K562 (cell line): Measurements from ENCODE around the gene CENPT. TPM values are rescaled to one million over a fixed set of nuclear protein-coding genes. Genes with fewer than 3 reads are reported as not detected.
A peak's percentile ranks its signal among the peaks of the same experiment; 100 is the strongest.

Source experiments
- ATF7 ChIP-seq: fragments of 450-650 bp; IDR thresholded peaks from 2 replicates; pipeline ENCODE4 v1.7.1; 2014; ENCODE audit warnings: mild to moderate bottlenecking, moderate library complexity
- FUS ChIP-seq: fragments of 200-400 bp; formaldehyde crosslinking; optimal IDR thresholded peaks from 2 replicates; pipeline ENCODE3; 2017; ENCODE audit warnings: low read depth, low read length
- HNRNPL ChIP-seq: fragments of 200-400 bp; formaldehyde crosslinking; IDR thresholded peaks from 2 replicates; pipeline ENCODE4 v1.6.1; 2017; ENCODE audit warnings: low read depth, mild to moderate bottlenecking, low read length
- JUNB ChIP-seq: fragments of 450-650 bp; formaldehyde crosslinking; conservative IDR thresholded peaks from 2 replicates; pipeline ENCODE4 v1.4.0; 2020; ENCODE audit warnings: mild to moderate bottlenecking
- NONO ChIP-seq, 2 experiments: fragments of 200-400 bp in 1 of 2; fragments of 450-650 bp in 1 of 2; formaldehyde crosslinking in 1 of 2; IDR thresholded peaks; 2 replicates each; pipeline ENCODE4 v1.6.1; 2017; ENCODE audit warnings: low read depth in 2 of 2, mild to moderate bottlenecking in 2 of 2, moderate library complexity in 2 of 2, low read length in 1 of 2
- PHF8 ChIP-seq: fragments of 200-600 bp; sonication (generic); IDR thresholded peaks from 2 replicates; pipeline ENCODE4 v1.6.1; 2012; ENCODE audit warnings: mixed run types, mild to moderate bottlenecking, inconsistent platforms, low read length, moderate library complexity, borderline replicate concordance
- POU5F1 ChIP-seq: fragments of 150-350 bp; IDR thresholded peaks from 2 replicates; pipeline ENCODE4 v1.6.1; 2014; ENCODE audit warnings: borderline replicate concordance, low read length, low read depth, mild to moderate bottlenecking; ENCODE audit not compliant: partially characterized antibody
- ZNF134 ChIP-seq: fragments of 250-450 bp; sonication (Bioruptor Pico); conservative IDR thresholded peaks from 2 replicates; pipeline ENCODE4 v1.4.0; 2020
- ZNF408 ChIP-seq: fragments of 250-450 bp; sonication (Bioruptor Pico); IDR thresholded peaks from 2 replicates; pipeline ENCODE4 v1.4.0; 2020; ENCODE audit warnings: low read depth, mild to moderate bottlenecking, moderate library complexity
- polyA plus RNA-seq, 8 experiments: library from polyadenylated mRNA; depleted of rRNA in 4 of 8; stranded (reverse) in 5 of 8; unstranded in 3 of 8; fragments of >200 nt; fragmentation: Nextera tagmentation in 2 of 8; fragmentation: Illumina TruSeq in 1 of 8; extraction: Ambion mirVana in 2 of 8; extraction: Trizol in 1 of 8; gene quantifications; 2 replicates each; pipeline versions ENCODE4 v1.2.1 to v1.2.3, GENCODE V29; 2011 to 2014; ENCODE audit warnings: inconsistent platforms in 1 of 8, missing spikeins in 1 of 8
- total RNA-seq, 7 experiments: library from RNA; depleted of rRNA in 6 of 7; stranded (reverse); fragments of >200 nt in 6 of 7; fragmentation: Illumina TruSeq in 2 of 7; extraction: Trizol in 2 of 7; gene quantifications; 2 replicates each; pipeline versions ENCODE4 v1.2.1 to v1.2.3, GENCODE V29; 2011 to 2021; ENCODE audit warnings: low replicate concordance in 1 of 7
- TF ChIP-seq, protein P1 (sequence below): fragments of 450-650 bp; IDR thresholded peaks from 2 replicates; pipeline ENCODE4 v1.6.1; 2016; ENCODE audit warnings: low read depth
- TF ChIP-seq, protein P2 (sequence below): IDR thresholded peaks from 2 replicates; pipeline ENCODE4 v1.6.1; 2014; ENCODE audit warnings: antibody characterized with exemption
- TF ChIP-seq, protein P3 (sequence below): sonication (generic); formaldehyde crosslinking; IDR thresholded peaks from 2 replicates; pipeline ENCODE4 v1.9.0; 2022; ENCODE audit warnings: mild to moderate bottlenecking, missing genetic modification reagents
- TF ChIP-seq, protein P4 (sequence below): sonication (generic); formaldehyde crosslinking; IDR thresholded peaks from 2 replicates; pipeline ENCODE4 v1.8.1; 2022; ENCODE audit warnings: missing genetic modification reagents
- TF ChIP-seq, protein P5 (sequence below): fragments of 450-650 bp; IDR thresholded peaks from one replicate; pipeline ENCODE4 v1.6.1; 2018; ENCODE audit warnings: mild to moderate bottlenecking, moderate library complexity; ENCODE audit not compliant: partially characterized antibody

CENPT gene
- total and polyA plus RNA-seq, 9 of the 15 experiments (the other 6 are each of a cell fraction or from before 2014, with no cell fraction given) = 3.6 to 94.2 (median 44.1) TPM

DNA sequence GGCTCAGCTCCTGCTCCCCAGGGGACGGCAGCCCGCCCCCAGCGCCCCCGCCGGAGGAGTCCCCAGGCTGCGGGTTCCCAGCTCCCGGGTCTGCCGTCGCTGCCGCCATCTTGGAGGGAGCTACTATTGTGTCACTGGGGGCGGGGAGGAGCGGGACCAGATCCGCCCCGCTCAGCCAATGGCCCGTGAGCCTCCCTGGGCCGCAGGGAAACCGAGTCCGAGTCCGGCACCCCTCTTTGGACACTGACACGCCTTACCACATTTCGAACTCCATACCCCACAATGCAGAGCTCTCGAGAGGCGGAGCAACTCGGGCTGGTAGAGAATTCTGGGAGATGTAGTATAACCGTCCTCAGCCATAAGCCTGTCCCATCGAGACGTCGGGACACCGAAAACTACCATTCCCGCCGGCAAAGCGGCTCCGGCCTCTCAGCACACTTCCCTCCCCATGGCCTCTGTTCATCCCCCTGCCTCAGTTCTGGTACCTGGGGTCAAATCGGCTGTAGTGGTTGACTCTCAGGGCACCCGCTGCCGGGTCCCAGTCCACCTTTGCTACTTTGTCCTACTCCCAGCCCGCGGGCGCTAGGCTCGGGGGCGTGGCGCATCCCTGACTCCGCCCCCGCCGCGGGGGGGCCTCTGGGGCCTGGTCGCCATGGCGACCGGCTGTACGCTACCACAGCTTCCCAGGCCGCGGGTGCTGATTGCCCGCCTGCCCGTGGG, 40.9 kb downstream of the CENPT start, which contains the start of the genes RANBP10 and TSNAXIP1 (continued):
- TF ChIP-seq, protein P1, sequence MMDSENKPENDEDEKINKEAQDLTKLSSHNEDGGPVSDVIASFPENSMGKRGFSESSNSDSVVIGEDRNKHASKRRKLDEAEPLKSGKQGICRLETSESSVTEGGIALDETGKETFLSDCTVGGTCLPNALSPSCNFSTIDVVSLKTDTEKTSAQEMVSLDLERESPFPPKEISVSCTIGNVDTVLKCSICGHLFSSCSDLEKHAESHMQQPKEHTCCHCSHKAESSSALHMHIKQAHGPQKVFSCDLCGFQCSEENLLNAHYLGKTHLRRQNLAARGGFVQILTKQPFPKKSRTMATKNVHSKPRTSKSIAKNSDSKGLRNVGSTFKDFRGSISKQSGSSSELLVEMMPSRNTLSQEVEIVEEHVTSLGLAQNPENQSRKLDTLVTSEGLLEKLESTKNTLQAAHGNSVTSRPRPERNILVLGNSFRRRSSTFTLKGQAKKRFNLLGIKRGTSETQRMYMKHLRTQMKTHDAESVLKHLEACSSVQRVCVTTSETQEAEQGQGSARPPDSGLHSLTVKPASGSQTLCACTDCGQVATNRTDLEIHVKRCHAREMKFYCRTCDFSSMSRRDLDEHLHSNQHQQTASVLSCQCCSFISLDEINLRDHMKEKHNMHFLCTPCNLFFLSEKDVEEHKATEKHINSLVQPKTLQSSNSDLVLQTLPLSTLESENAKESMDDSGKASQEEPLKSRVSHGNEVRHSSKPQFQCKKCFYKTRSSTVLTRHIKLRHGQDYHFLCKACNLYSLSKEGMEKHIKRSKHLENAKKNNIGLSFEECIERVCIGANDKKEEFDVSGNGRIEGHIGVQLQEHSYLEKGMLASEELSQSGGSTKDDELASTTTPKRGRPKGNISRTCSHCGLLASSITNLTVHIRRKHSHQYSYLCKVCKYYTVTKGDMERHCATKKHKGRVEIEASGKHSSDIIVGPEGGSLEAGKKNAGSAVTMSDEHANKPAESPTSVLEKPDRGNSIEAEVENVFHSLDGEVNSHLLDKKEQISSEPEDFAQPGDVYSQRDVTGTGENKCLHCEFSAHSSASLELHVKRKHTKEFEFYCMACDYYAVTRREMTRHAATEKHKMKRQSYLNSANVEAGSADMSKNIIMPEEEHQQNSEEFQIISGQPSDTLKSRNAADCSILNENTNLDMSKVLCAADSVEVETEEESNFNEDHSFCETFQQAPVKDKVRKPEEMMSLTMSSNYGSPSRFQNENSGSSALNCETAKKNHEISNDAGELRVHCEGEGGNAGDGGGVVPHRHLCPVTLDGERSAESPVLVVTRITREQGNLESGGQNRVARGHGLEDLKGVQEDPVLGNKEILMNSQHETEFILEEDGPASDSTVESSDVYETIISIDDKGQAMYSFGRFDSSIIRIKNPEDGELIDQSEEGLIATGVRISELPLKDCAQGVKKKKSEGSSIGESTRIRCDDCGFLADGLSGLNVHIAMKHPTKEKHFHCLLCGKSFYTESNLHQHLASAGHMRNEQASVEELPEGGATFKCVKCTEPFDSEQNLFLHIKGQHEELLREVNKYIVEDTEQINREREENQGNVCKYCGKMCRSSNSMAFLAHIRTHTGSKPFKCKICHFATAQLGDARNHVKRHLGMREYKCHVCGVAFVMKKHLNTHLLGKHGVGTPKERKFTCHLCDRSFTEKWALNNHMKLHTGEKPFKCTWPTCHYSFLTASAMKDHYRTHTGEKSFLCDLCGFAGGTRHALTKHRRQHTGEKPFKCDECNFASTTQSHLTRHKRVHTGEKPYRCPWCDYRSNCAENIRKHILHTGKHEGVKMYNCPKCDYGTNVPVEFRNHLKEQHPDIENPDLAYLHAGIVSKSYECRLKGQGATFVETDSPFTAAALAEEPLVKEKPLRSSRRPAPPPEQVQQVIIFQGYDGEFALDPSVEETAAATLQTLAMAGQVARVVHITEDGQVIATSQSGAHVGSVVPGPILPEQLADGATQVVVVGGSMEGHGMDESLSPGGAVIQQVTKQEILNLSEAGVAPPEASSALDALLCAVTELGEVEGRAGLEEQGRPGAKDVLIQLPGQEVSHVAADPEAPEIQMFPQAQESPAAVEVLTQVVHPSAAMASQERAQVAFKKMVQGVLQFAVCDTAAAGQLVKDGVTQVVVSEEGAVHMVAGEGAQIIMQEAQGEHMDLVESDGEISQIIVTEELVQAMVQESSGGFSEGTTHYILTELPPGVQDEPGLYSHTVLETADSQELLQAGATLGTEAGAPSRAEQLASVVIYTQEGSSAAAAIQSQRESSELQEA = no peak
- TF ChIP-seq HNRNPL (no peak), ZNF134 (CRISPR knock-in tag) (peak; percentile 48), PHF8 (peak; percentile 88; the same call in 1 of the 2 replicates), NONO (IDR thresholded peaks at IDR 0.05; ENCODE audit: low read depth in 2 of 2, low read length in 1 of 2) (no peak), FUS (no peak), ZNF408 (no peak), JUNB (CRISPR knock-in tag) (no peak), POU5F1 (peak; percentile 84), ATF7 (peak; percentile 71; the same call in 1 of the 2 replicates)
- TF ChIP-seq, protein P2, sequence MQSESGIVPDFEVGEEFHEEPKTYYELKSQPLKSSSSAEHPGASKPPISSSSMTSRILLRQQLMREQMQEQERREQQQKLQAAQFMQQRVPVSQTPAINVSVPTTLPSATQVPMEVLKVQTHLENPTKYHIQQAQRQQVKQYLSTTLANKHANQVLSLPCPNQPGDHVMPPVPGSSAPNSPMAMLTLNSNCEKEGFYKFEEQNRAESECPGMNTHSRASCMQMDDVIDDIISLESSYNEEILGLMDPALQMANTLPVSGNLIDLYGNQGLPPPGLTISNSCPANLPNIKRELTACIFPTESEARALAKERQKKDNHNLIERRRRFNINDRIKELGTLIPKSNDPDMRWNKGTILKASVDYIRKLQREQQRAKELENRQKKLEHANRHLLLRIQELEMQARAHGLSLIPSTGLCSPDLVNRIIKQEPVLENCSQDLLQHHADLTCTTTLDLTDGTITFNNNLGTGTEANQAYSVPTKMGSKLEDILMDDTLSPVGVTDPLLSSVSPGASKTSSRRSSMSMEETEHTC = 0 out of 2 replicates have a peak, but pooled peaks have one; percentile 32
- TF ChIP-seq, protein P3, sequence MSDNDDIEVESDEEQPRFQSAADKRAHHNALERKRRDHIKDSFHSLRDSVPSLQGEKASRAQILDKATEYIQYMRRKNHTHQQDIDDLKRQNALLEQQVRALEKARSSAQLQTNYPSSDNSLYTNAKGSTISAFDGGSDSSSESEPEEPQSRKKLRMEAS (CRISPR knock-in tag) = 0 out of 2 replicates have a peak, but pooled peaks have one; percentile 10
- TF ChIP-seq, protein P4, sequence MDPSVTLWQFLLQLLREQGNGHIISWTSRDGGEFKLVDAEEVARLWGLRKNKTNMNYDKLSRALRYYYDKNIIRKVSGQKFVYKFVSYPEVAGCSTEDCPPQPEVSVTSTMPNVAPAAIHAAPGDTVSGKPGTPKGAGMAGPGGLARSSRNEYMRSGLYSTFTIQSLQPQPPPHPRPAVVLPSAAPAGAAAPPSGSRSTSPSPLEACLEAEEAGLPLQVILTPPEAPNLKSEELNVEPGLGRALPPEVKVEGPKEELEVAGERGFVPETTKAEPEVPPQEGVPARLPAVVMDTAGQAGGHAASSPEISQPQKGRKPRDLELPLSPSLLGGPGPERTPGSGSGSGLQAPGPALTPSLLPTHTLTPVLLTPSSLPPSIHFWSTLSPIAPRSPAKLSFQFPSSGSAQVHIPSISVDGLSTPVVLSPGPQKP (CRISPR knock-in tag) = no peak
- TF ChIP-seq, protein P5, sequence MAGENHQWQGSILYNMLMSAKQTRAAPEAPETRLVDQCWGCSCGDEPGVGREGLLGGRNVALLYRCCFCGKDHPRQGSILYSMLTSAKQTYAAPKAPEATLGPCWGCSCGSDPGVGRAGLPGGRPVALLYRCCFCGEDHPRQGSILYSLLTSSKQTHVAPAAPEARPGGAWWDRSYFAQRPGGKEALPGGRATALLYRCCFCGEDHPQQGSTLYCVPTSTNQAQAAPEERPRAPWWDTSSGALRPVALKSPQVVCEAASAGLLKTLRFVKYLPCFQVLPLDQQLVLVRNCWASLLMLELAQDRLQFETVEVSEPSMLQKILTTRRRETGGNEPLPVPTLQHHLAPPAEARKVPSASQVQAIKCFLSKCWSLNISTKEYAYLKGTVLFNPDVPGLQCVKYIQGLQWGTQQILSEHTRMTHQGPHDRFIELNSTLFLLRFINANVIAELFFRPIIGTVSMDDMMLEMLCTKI = no peak
